H1 (cell line): ENCODE data around the gene MRPS9. TPM values are rescaled to one million over a fixed set of nuclear protein-coding genes. Genes with fewer than 3 reads are reported as not detected.

Experiments
- ASH2L ChIP-seq: fragments of 200-600, 300-600 bp; sonication (generic); IDR thresholded peaks from one replicate; pipeline ENCODE4 v1.7.1; 2017; ENCODE audit warnings: low read length
- CBX5 ChIP-seq: fragments of 300-800, 300-1000 bp; sonication (generic); IDR thresholded peaks from 2 replicates; pipeline ENCODE4 v1.7.1; 2016; ENCODE audit warnings: antibody characterized with exemption, low read length, low read depth
- CEBPB ChIP-seq: IDR thresholded peaks from 2 replicates; pipeline ENCODE4 v1.6.1; 2012; ENCODE audit warnings: low read depth, low read length
- EP300 ChIP-seq, 2 experiments: IDR thresholded peaks; 1 replicate in 1 of 2; 2 replicates in 1 of 2; pipeline ENCODE4 v1.6.1; 2011 to 2012; ENCODE audit warnings: low read depth in 2 of 2, low read length in 2 of 2, mild to moderate bottlenecking in 2 of 2, borderline replicate concordance in 1 of 2, inconsistent platforms in 1 of 2, moderate library complexity in 1 of 2
- EZH2 ChIP-seq: fragments of 200-600 bp; sonication (generic); IDR thresholded peaks from 2 replicates; pipeline ENCODE4 v1.7.1; 2012; ENCODE audit warnings: low read depth, mild to moderate bottlenecking, moderate library complexity, low read length, inconsistent platforms; ENCODE audit not compliant: severe bottlenecking
- GTF2F1 ChIP-seq: IDR thresholded peaks from 2 replicates; pipeline ENCODE4 v1.6.1; 2012; ENCODE audit warnings: low read depth, low read length, improper control_type of control experiment, borderline replicate concordance
- HDAC6 ChIP-seq: IDR thresholded peaks from one replicate; pipeline ENCODE4 v1.7.1; 2012; ENCODE audit warnings: low read depth, mild to moderate bottlenecking, inconsistent platforms, low read length, moderate library complexity
- JUND ChIP-seq: IDR thresholded peaks from 2 replicates; pipeline ENCODE4 v1.6.1; 2011; ENCODE audit warnings: mild to moderate bottlenecking, improper control_type of control experiment, low read length
- MAFK ChIP-seq: IDR thresholded peaks from 2 replicates; pipeline ENCODE4 v1.6.1; 2012; ENCODE audit warnings: low read depth, mild to moderate bottlenecking, improper control_type of control experiment, low read length
- NANOG ChIP-seq: IDR thresholded peaks from 2 replicates; pipeline ENCODE4 v1.6.1; 2011; ENCODE audit warnings: low read length, low read depth, mild to moderate bottlenecking, inconsistent platforms; ENCODE audit not compliant: insufficient read depth, poor library complexity, severe bottlenecking
- POLR2A ChIP-seq, 2 experiments: IDR thresholded peaks; 1 replicate in 1 of 2; 2 replicates in 1 of 2; pipeline ENCODE4 v1.6.1; 2011; ENCODE audit warnings: low read depth in 2 of 2, low read length in 2 of 2, mild to moderate bottlenecking in 2 of 2; ENCODE audit errors: control extremely low read depth in 1 of 2
- POLR2AphosphoS5 ChIP-seq: IDR thresholded peaks from 2 replicates; pipeline ENCODE4 v1.6.1; 2011; ENCODE audit warnings: low read depth, low read length
- polyA plus RNA-seq, 7 experiments: library from polyadenylated mRNA; depleted of rRNA in 3 of 7; stranded (reverse) in 5 of 7; unstranded in 2 of 7; fragments of >200 nt in 5 of 7; fragments of 200-250 nt in 2 of 7; gene quantifications; 1 replicate in 5 of 7; 2 replicates in 1 of 7; 4 replicates in 1 of 7; pipeline versions ENCODE4 v1.2.1 to v1.2.3, GENCODE V29; 2011 to 2013; ENCODE audit warnings: missing spikeins in 2 of 7, mixed read lengths in 2 of 7
- total RNA-seq: library from RNA; stranded (reverse); fragmentation: NEBNext Ultra II Directional; extraction: Animal tissue kit (Norgen Biotek cat#: 25700); gene quantifications from 2 replicates; pipeline ENCODE4 v1.2.1, GENCODE V29; 2021
- TF ChIP-seq, protein P1 (sequence below): IDR thresholded peaks from 2 replicates; pipeline ENCODE4 v1.6.1; 2012; ENCODE audit warnings: inconsistent platforms

The MRPS9 gene
- total and polyA plus RNA-seq, 2 of the 8 experiments (the other 6 are each of a cell fraction or from before 2014, with no cell fraction given) = 36.2 to 71.0 TPM

DNA sequence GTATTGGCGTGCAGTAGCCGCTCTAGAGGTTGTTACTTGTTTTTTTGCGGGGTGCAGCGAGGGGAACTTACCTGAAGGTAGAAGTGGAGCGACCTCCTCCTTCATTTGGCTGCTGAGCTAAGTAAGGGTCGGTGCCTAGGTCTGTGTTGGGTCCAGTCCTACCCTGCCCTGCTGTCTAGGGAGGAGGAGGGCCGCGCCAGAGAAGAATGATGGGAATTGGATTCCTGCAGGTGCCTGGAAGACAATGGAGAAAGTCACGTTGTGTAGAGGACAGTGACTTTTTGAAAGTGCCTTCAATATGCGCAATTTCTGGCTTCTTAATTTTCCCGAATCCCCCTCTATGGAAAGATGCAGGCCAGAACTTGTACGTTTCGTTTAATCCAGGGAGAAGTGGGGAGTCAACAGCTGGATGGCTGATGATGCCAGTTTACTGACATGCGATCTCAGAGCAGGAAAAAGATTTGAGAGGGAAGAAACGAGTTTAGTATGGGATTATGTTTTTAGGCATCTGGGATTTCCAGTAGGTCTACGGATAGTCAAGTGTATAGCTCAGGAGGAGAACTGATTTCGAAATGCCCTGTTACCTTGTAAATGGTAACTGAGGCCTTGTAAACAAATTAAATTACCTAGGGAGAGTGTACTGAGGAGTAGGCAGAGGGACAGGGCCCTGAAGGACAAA lies 653 bp downstream of the MRPS9 start (continued):
- TF ChIP-seq, protein P1, sequence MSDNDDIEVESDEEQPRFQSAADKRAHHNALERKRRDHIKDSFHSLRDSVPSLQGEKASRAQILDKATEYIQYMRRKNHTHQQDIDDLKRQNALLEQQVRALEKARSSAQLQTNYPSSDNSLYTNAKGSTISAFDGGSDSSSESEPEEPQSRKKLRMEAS = no peak
- TF ChIP-seq CEBPB (0 out of 2 replicates have a peak, but pooled peaks have one; percentile 13), HDAC6 (no peak), CBX5 (no peak), MAFK (no peak), POLR2A (IDR thresholded peaks at IDR 0.05; ENCODE audit: control extremely low read depth in 1 of 2, low read depth in 2 of 2, low read length in 2 of 2) (no peak; a peak in 2 of 3 replicates), JUND (no peak), NANOG (no peak), EP300 (IDR thresholded peaks at IDR 0.05; ENCODE audit: borderline replicate concordance in 1 of 2, low read depth in 2 of 2, low read length in 2 of 2) (no peak), EZH2 (no peak), ASH2L (peak; percentile 15), POLR2AphosphoS5 (peak; percentile 32; the same call in 1 of the 2 replicates), GTF2F1 (no peak)
